Measurements from ENCODE around the gene ARL4C. TPM values are rescaled to one million over a fixed set of nuclear protein-coding genes. Genes with fewer than 3 reads are reported as not detected.

The ARL4C gene
- total and polyA plus RNA-seq, 2 of the 8 experiments (the other 6 are each of a cell fraction or from before 2014, with no cell fraction given), result 7.0 to 16.9 TPM

- H3K23ac ChIP-seq (ENCODE audit: insufficient read length), result no peak overlapping the region
- H3K56ac ChIP-seq (replicated peaks; ENCODE audit: insufficient read length, low read depth, low read length), result no peak overlapping the region
- no peak overlapping the region for H3K14ac ChIP-seq (ENCODE audit: insufficient read length)
- no peaks in the 10 kb centered on the region for H3K27me3 ChIP-seq (replicated peaks in 1 of 4; ENCODE audit: control insufficient read depth in 3 of 4, extremely low read depth in 1 of 4, insufficient read depth in 3 of 4, low read length in 3 of 4)
- H3K9me3 ChIP-seq (ENCODE audit: insufficient read depth in 2 of 2, low read depth in 1 of 2, low read length in 1 of 2), result no peaks in the 10 kb centered on the region; a peak in 1 of 4 replicates
- H3K18ac ChIP-seq (ENCODE audit: extremely low read depth, low read length), result no peak overlapping the region
- no peaks in the 10 kb centered on the region for H3K36me3 ChIP-seq (ENCODE audit: control insufficient read depth in 2 of 4, insufficient read depth in 4 of 4, low read length in 3 of 4)
- H2BK12ac ChIP-seq (ENCODE audit: low read depth, low read length), result no peak overlapping the region
- no peak overlapping the region for H2BK20ac ChIP-seq (ENCODE audit: low read length)
- H2BK15ac ChIP-seq (ENCODE audit: low read length), result no peak overlapping the region
- no peak overlapping the region for H2AK5ac ChIP-seq (ENCODE audit: low read depth, low read length)
- H3K79me1 ChIP-seq (ENCODE audit: low read depth, low read length), result no peaks in the 10 kb centered on the region
- H3K23me2 ChIP-seq (ENCODE audit: low read depth, low read length), result no peaks in the 10 kb centered on the region
- CTCF ChIA-PET (ENCODE audit: partially characterized antibody), result interaction anchor here (0.7 to 1.2 kb wide), 2 partner anchors 11 to 175 kb away, joined by 3 to 5 read pairs; no protein-coding TSS in a partner anchor
- no peak overlapping the region for H4K91ac ChIP-seq (replicated peaks; ENCODE audit: insufficient read length, low read length)
- H3K4me1 ChIP-seq (replicated peaks in 1 of 4; ENCODE audit: control insufficient read depth in 3 of 4, insufficient read depth in 4 of 4, low read length in 3 of 4), result no peaks in the 10 kb centered on the region
- no peak for DNase-seq (ENCODE audit: low read depth in 1 of 2, low spot score in 2 of 2)
- no peak overlapping the region for H3K9ac ChIP-seq (replicated peaks in 1 of 4; ENCODE audit: extremely low read depth in 1 of 4, low read depth in 3 of 4, low read length in 3 of 4)
- no peak overlapping the region for H3K27ac ChIP-seq (ENCODE audit: low read depth, low read length)
- no peak overlapping the region for H3K4ac ChIP-seq (replicated peaks; ENCODE audit: insufficient read length, low read depth, low read length)
- no peak for FAIRE-seq
- H2BK5ac ChIP-seq (ENCODE audit: low read depth, low read length), result no peak overlapping the region
- no peak overlapping the region for H4K8ac ChIP-seq (ENCODE audit: extremely low read depth, insufficient read depth, low read length)
- no peaks in the 10 kb centered on the region for H3K79me2 ChIP-seq (ENCODE audit: control insufficient read depth in 1 of 2, insufficient read depth in 2 of 2, low read length in 2 of 2)
- no peak for TF ChIP-seq BRCA1 (IDR thresholded peaks at IDR 0.05; ENCODE audit: low read depth, low read length)
- TF ChIP-seq CTCF (IDR thresholded peaks at IDR 0.05; ENCODE audit: control extremely low read depth in 1 of 3, insufficient read depth in 1 of 3, low read depth in 1 of 3, low read length in 3 of 3), result no peak
- H2BK120ac ChIP-seq (replicated peaks; ENCODE audit: low read depth, low read length), result no peak overlapping the region
- H3K4me2 ChIP-seq (ENCODE audit: insufficient read depth in 1 of 2, low read depth in 2 of 2, low read length in 2 of 2), result no peak overlapping the region
- no peak overlapping the region for H2AFZ ChIP-seq (ENCODE audit: low read length)
- 88% methylated on average over 9 of the region's 9 CpGs; no CpG with 5 or more reads in 1 of the 2 experiments for WGBS, 2 experiments (ENCODE audit: extremely low coverage in 1 of 2, insufficient coverage in 1 of 2, insufficient read length in 1 of 2, insufficient replicate concordance in 2 of 2, low coverage in 1 of 2, low lambda C conversion rate in 2 of 2, missing lambda C conversion rate in 1 of 2)
- H4K5ac ChIP-seq (ENCODE audit: insufficient read length, low read depth, low read length), result no peak overlapping the region
- no peak overlapping the region for H3K4me3 ChIP-seq (ENCODE audit: extremely low read depth in 1 of 4, insufficient read depth in 2 of 4, low read depth in 3 of 4, low read length in 4 of 4)
- H4K20me1 ChIP-seq (replicated peaks in 1 of 2; ENCODE audit: control insufficient read depth in 1 of 2, insufficient read depth in 2 of 2, low read length in 2 of 2), result no peaks in the 10 kb centered on the region
- POLR2A ChIA-PET (ENCODE audit: partially characterized antibody), result no interaction called here
These were observed 32.6 kb downstream of the ARL4C start for GRCh38 chr2:234464291-234464645.
